Activated T-cell treated with anti-CD3 and anti-CD28 coated beads for 24 hours (primary cell): ENCODE measurements around the gene CDIPT.
"Not testable (repeated sequence)": the region's sequence is repeated elsewhere in the genome, so short reads cannot be mapped to it uniquely, and the experiment has no call there.

Experiments used
- DNase-seq: peaks from one replicate; pipeline ENCODE4 v3.0.0-alpha.2; 2020; ENCODE audit warnings: low read depth

The CDIPT gene

DNA sequence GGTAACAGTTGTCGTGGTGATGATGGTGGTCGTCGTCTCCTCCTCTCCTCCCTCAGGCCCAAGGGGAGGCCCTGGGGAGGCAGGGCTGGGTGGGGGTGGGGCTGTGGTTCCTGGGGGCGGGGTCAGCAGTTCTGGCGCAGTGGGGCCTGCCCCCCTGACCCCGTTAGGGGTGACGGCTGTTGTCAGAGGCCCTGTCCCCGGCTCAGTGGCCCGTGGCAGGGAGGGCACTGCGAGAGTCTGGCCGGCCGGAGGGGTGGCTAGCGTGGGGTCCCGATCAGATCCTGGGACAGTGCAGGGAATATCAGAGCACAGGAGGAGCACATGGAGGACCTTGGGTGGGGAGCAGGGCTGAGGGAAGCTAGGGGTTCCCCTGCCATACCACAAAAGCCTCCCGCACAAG lies 33.8 kb upstream of the CDIPT start:
- no peak for DNase-seq

GRCh38 chr16:29894352-29894751 lies 31.3 kb upstream of the CDIPT start:
- no peak for DNase-seq

DNA sequence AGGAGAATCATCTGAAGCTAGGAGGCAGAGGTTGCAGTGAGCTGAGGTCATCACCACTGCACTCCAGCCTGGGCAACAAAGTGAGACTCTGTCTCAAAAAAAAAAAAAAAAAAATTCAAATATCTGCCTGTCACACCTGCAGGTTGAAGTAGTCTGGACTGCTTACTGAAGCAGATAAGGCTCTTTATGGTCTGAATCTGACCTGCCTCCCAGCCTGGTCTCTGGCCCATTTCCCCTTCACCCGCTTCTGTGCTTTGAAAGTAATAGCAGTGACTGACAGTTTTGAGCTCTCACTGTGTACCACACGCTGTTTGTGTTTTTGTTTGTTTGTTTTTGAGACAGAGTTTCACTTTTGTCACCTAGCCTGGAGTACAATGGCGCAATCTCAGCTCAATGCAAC lies 30.5 kb upstream of the CDIPT start:
- DNase-seq = no peak

GRCh38 chr16:29892458-29892813 lies 29.4 kb upstream of the CDIPT start:
- DNase-seq = no peak

- no peak for DNase-seq
Measured at GRCh38 chr16:29891525-29892457, 28.8 kb upstream of the CDIPT start.

- not testable (repeated sequence) for DNase-seq
Measured at GRCh38 chr16:29889372-29889771, 26.3 kb upstream of the CDIPT start.

DNA sequence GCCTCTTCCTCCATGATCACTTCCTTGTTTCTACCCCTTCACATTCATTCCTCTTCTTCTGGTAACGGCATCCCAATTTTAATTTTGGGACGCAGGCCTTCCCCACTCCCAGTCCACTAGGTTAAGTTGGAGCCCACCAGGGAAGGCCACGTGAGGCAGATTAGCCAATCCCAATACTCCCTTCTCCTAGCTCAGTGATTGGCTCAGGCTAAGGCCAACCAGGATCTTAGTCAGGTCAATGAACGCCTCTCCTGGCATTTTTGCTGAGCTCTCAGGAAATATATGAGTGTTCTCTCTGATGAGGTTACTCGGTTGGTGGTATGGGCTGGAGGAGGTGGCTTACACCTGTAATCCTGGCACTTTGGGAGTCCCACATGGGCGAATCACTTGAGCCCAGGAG lies 21.0 kb upstream of the CDIPT start:
- no peak for DNase-seq

DNA sequence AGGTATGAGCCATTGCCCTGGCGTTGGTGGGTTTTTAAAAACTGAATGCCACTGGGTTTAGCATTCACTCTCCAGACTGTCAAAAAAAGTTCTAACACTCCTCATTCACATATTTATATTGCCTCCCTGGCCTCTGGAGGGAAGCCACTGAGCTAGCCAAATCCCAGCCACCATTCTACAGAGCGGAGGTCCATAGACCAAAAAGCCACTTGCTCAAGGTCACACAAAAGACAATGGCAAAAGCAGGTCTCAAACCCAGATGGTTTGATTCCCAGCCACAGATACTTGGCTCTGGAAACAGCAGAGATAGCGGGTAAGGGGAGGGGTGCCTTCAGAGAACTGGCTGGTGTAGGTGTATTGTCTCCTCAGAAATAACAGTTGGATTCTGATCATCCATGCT lies 18.0 kb upstream of the CDIPT start:
- DNase-seq = no peak

DNA sequence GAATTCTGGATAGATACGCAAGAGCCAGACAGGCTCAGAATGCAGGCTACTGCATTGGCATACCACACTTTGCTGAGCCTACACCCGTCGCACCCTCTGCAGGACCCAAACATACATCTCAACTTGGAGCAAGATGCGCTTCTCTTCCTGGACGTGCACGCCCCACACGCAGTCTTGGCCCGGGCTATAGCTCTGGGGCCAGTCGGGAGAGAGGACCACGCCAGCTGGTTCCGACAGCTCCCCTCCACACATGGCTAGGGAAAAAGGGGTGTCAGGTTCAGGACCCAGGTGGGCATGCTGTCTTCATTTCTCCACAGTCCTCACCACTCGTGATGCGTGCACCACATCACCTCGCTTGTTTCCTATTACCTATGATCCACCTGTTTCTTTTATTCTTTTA lies 15.1 kb upstream of the CDIPT start:
- DNase-seq = no peak

DNA sequence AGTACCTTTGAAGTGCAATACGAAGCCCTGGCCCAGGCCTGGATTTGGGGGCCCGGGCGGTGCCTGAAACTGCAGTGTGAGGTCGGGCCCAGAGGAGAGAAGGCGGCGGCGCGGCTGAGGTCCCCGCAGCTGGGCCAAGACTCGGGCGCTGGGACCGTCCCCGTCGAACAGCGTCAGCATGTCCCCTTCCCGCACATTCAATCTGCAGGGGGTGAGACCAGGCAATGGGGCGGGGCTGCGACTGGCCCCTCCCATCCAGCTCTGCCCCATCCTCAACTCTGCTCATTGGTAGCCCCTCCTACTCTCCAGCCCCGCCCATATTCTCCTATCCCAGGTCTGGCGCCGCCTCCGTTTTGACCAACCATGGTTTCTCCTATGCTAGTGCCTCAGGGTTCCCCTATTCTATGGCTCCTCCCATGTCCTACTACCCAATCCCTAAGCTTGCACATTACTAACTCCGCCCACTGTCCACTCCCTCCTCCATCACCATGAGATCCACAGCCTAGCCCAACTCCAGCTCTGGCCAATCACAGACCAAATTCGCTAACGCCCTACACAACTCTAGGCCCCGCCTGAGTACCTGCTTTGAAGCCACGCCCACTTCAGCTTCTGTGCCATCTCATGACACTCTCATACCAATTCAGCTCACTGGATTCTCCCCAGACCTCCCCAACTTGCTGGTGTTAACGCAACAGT lies 14.4 kb upstream of the CDIPT start:
- DNase-seq = peak; percentile 40

- DNase-seq = peak; percentile 15
Measured at GRCh38 chr16:29876594-29877249, 13.7 kb upstream of the CDIPT start.

DNA sequence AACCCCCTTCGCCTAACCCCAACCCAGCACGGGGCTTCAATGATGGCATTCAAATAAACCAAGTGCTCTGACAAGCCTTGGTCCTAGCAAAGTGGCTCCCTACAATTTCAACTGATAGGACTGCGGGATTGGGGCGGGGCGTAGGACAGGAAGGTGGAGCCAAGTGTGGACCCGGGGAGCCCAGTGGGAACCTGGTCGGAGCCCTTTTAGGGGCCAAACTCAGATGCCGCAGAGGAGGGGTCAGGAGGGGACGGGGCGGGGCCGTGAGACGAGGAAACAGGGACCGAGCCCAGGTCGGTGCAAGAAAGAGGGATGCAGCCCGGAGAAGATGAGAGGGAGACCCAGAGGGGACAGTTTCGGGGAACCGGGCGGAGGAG lies 13.2 kb upstream of the CDIPT start:
- DNase-seq = no peak

DNA sequence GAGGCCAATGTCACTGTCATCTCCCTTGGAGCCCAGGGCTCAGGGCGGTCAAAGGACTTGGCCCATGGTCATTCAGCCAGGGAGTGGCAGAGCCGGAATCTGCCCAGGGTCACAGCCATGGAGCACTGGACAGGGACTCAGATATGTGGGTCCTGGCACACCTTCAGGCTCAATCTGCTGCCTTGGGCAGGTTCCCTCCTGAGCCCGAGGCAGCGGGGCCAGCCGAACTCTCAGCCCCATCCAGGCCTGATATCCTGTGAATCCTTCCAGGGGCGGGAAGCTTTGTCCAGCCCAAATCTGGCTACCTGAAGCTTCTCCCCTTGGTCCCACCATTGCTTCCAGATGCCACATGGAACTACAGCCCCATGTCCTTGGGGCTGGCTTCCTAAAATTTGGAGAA lies 12.2 kb upstream of the CDIPT start:
- no peak for DNase-seq

DNA sequence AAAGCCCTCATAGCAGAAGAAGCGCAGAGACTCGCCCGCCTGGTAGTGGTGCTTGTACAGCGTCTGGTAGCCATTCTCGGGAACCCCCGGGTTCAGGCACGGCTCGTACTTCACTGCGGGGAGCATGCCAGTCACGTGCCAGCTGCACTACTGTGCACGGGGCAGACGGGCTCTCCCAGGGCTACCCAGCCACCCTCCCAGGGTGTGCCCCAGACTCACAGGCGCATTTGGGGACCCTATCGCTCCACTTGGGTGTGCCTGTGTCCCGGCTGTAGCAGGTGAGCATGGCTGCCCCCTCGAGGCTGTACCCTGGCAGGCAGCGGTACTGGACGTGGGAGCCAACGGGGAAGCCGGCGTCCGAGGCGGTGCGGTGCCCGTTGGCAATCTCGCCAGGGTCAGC lies 10.3 kb upstream of the CDIPT start:
- DNase-seq = no peak

- no peak for DNase-seq
Measured at GRCh38 chr16:29871822-29872546, 9.0 kb upstream of the CDIPT start.

- DNase-seq = not testable (repeated sequence)
Measured at GRCh38 chr16:29869067-29869466, 6.0 kb upstream of the CDIPT start.

GRCh38 chr16:29868396-29869009 lies 5.5 kb upstream of the CDIPT start:
- DNase-seq = no peak

- DNase-seq = no peak
Measured at GRCh38 chr16:29864205-29864604, 1.2 kb upstream of the CDIPT start.

- no peak for DNase-seq
Measured at GRCh38 chr16:29863669-29863984, 601 bp upstream of the CDIPT start.

DNA sequence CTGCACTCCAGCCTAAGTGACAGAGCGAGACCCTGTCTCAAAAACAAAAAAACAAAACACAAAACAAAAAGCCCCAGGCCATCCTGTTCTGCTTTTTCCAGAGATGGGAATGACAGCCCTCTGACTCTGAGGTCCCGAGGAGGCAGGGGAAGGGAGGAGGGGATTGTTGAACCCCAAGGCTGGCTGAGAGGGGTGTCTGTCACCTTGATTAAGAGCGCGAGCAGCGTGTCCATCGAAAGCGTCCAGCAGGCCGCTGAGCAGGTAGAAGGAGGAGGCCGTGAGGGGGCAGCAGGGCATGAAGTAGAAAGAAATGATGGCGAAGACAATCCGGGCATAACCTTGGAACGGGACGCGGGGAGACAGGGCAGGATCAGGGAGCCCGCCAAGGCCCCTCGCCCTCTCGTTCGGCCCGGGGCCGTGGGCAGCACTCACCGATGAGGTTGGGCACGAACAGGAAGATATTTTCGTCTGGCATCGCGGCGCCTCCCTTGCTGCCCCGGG lies 593 bp downstream of the CDIPT start:
- DNase-seq = no peak

DNA sequence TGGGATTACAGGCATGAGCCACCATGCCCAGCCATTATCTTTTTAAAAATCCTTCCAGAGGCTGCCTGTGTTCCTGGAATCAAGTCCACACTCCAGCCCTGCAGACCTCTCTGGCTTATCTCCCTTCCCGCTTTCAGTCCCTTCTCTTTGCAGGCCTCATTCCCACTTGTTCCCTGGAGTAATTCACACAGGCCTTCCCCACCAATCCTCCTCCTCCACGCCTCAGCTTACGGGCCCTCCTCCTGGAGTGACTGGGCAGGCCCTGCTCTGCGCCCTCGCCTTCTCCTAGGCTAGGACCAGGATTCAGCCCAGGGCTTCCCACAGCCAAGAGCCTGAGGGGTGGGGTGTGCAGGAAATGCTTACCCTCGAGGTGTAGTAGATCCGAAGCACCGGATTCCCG lies 2.8 kb downstream of the CDIPT start:
- no peak for DNase-seq

- no peak for DNase-seq
Measured at GRCh38 chr16:29858974-29859373, 4.1 kb downstream of the CDIPT start.
